H9 (cell line): ENCODE results near the gene DGUOK. TPM values are rescaled to one million over a fixed set of nuclear protein-coding genes. Genes with fewer than 3 reads are reported as not detected.

Experiments
- DNase-seq: peaks from one replicate; pipeline ENCODE4 v3.0.0-alpha.2; 2017
- H2AFZ ChIP-seq: one replicate; pipeline ENCODE4 v1.6.1; 2013; ENCODE audit warnings: mild to moderate bottlenecking, low read length, control low read depth, moderate library complexity
- H2AK5ac ChIP-seq: 2 replicates; pipeline ENCODE4 v1.6.1; 2013; ENCODE audit warnings: low read length, control low read depth, mixed read lengths; ENCODE audit not compliant: insufficient read length
- H2BK120ac ChIP-seq: one replicate; pipeline ENCODE4 v1.6.1; 2013; ENCODE audit warnings: low read depth, mild to moderate bottlenecking, low read length, control low read depth, inconsistent platforms; ENCODE audit not compliant: poor library complexity, severe bottlenecking
- H2BK12ac ChIP-seq: 2 replicates; pipeline ENCODE4 v1.6.1; 2013; ENCODE audit warnings: low read length, control low read depth, mixed read lengths, low read depth; ENCODE audit not compliant: insufficient read length
- H2BK15ac ChIP-seq: 2 replicates; pipeline ENCODE4 v1.6.1; 2013; ENCODE audit warnings: low read depth, low read length, control low read depth
- H2BK20ac ChIP-seq: one replicate; pipeline ENCODE4 v1.6.1; 2013; ENCODE audit warnings: low read depth, mild to moderate bottlenecking, low read length, control low read depth, inconsistent platforms; ENCODE audit not compliant: poor library complexity, severe bottlenecking
- H2BK5ac ChIP-seq: 2 replicates; pipeline ENCODE4 v1.6.1; 2013; ENCODE audit warnings: low read length, control low read depth, mixed read lengths; ENCODE audit not compliant: insufficient read length
- H3K14ac ChIP-seq: 2 replicates; pipeline ENCODE4 v1.6.1; 2013; ENCODE audit warnings: low read length, control low read depth; ENCODE audit not compliant: insufficient read depth
- H3K18ac ChIP-seq: 2 replicates; pipeline ENCODE4 v1.6.1; 2013; ENCODE audit warnings: low read depth, mild to moderate bottlenecking, mixed read lengths, low read length, control low read depth; ENCODE audit not compliant: insufficient read length
- H3K23ac ChIP-seq: 2 replicates; pipeline ENCODE4 v1.6.1; 2013; ENCODE audit warnings: low read length, control low read depth, mixed read lengths, low read depth; ENCODE audit not compliant: insufficient read length
- H3K23me2 ChIP-seq: 2 replicates; pipeline ENCODE4 v1.6.1; 2013; ENCODE audit warnings: low read depth, mild to moderate bottlenecking, mixed read lengths, low read length, control low read depth; ENCODE audit not compliant: insufficient read length, poor library complexity, severe bottlenecking
- H3K27ac ChIP-seq: 2 replicates; pipeline ENCODE4 v1.5.1; 2013; ENCODE audit warnings: low read length, control low read depth, mixed read lengths, low read depth; ENCODE audit not compliant: insufficient read length
- H3K27me3 ChIP-seq: 2 replicates; pipeline ENCODE4 v1.6.1; 2013; ENCODE audit warnings: low read length, control low read depth, inconsistent platforms; ENCODE audit not compliant: insufficient read depth
- H3K4ac ChIP-seq: 2 replicates; pipeline ENCODE4 v1.6.1; 2013; ENCODE audit warnings: low read depth, mild to moderate bottlenecking, control low read depth, inconsistent platforms, low read length, moderate library complexity
- H3K4me1 ChIP-seq: 2 replicates; pipeline ENCODE4 v1.6.1; 2013; ENCODE audit warnings: low read length, control low read depth, inconsistent platforms; ENCODE audit not compliant: insufficient read depth
- H3K4me2 ChIP-seq: 2 replicates; pipeline ENCODE4 v1.6.1; 2013; ENCODE audit warnings: low read length, control low read depth, mixed read lengths; ENCODE audit not compliant: insufficient read length, insufficient read depth
- H3K56ac ChIP-seq: 2 replicates; pipeline ENCODE4 v1.6.1; 2013; ENCODE audit warnings: low read depth, mild to moderate bottlenecking, mixed read lengths, low read length, control low read depth; ENCODE audit not compliant: insufficient read length
- H3K79me1 ChIP-seq: 2 replicates; pipeline ENCODE4 v1.6.1; 2013; ENCODE audit warnings: low read depth, mild to moderate bottlenecking, moderate library complexity, low read length, control low read depth, inconsistent platforms; ENCODE audit not compliant: insufficient read depth, poor library complexity, severe bottlenecking
- H3K79me2 ChIP-seq: 2 replicates; pipeline ENCODE4 v1.6.1; 2013; ENCODE audit warnings: low read length, control low read depth, inconsistent platforms; ENCODE audit not compliant: insufficient read depth
- H3K9ac ChIP-seq: 2 replicates; pipeline ENCODE4 v1.6.1; 2013; ENCODE audit warnings: low read length, control low read depth, mixed read lengths; ENCODE audit not compliant: insufficient read length; ENCODE audit errors: extremely low read depth
- H3K9me3 ChIP-seq: one replicate; pipeline ENCODE4 v1.6.1; 2013; ENCODE audit warnings: low read depth, low read length, inconsistent platforms; ENCODE audit not compliant: control insufficient read depth
- H3T11ph ChIP-seq: one replicate; pipeline ENCODE4 v1.6.1; 2013; ENCODE audit warnings: mild to moderate bottlenecking, low read length, control low read depth, inconsistent platforms
- H4K20me1 ChIP-seq: one replicate; pipeline ENCODE4 v1.6.1; 2013; ENCODE audit not compliant: control insufficient read depth, insufficient read length, insufficient read depth
- H4K5ac ChIP-seq: 2 replicates; pipeline ENCODE4 v1.6.1; 2013; ENCODE audit warnings: low read depth, mild to moderate bottlenecking, mixed read lengths, low read length, control low read depth; ENCODE audit not compliant: insufficient read length
- H4K8ac ChIP-seq: replicated peaks from 2 replicates; pipeline ENCODE4 v1.6.1; 2013; ENCODE audit warnings: low read length, control low read depth, mixed read lengths, low read depth; ENCODE audit not compliant: insufficient read length
- H4K91ac ChIP-seq: 2 replicates; pipeline ENCODE4 v1.6.1; 2013; ENCODE audit warnings: low read depth, mild to moderate bottlenecking, moderate library complexity, mixed read lengths, low read length, control low read depth; ENCODE audit not compliant: insufficient read length
- H3K27ac Mint-ChIP-seq, 3 experiments: 2 replicates in 2 of 3; 3 replicates in 1 of 3; pipeline ENCODE4 v1.8.0; 2020 to 2021; ENCODE audit warnings: mixed read lengths in 3 of 3, mild to moderate bottlenecking in 1 of 3, moderate library complexity in 1 of 3
- H3K27me3 Mint-ChIP-seq: 2 replicates; pipeline ENCODE4 v1.8.0; 2021; ENCODE audit warnings: low read depth, mild to moderate bottlenecking, moderate library complexity, mixed read lengths
- H3K36me3 Mint-ChIP-seq, 3 experiments: 2 replicates in 2 of 3; 3 replicates in 1 of 3; pipeline ENCODE4 v1.8.0; 2020 to 2021; ENCODE audit warnings: low read depth in 3 of 3, mixed read lengths in 3 of 3; ENCODE audit not compliant: insufficient read depth in 1 of 3
- H3K4me1 Mint-ChIP-seq, 2 experiments: 2 replicates each; pipeline ENCODE4 v1.8.0; 2020; ENCODE audit warnings: mixed read lengths in 2 of 2
- H3K4me3 Mint-ChIP-seq, 2 experiments: 2 replicates in 1 of 2; 3 replicates in 1 of 2; pipeline ENCODE4 v1.8.0; 2020 to 2021; ENCODE audit warnings: mild to moderate bottlenecking in 2 of 2, mixed read lengths in 2 of 2, moderate library complexity in 1 of 2
- H3K9me3 Mint-ChIP-seq, 2 experiments: 2 replicates in 1 of 2; 3 replicates in 1 of 2; pipeline ENCODE4 v1.8.0; 2020; ENCODE audit warnings: mild to moderate bottlenecking in 2 of 2, mixed read lengths in 2 of 2, moderate library complexity in 1 of 2
- CTCF ChIP-seq: fragments of 200-600 bp; sonication (generic); conservative IDR thresholded peaks from 3 replicates; pipeline ENCODE4 v1.8.0; 2021; ENCODE audit warnings: antibody characterized with exemption, mild to moderate bottlenecking
- WGBS: extraction: QIAGEN DNeasy Blood & Tissue Kit; methylation state at CpG from one replicate; pipeline ENCODE4 v1.1.7; 2013; ENCODE audit warnings: missing lambda C conversion rate, low lambda C conversion rate, mixed read lengths; ENCODE audit not compliant: insufficient read length; ENCODE audit errors: extremely low coverage; 5-methylcytosine and 5-hydroxymethylcytosine counted together
- total RNA-seq: library from RNA; stranded (reverse); gene quantifications from 2 replicates; pipeline ENCODE4 v1.2.1, GENCODE V29; 2021

Gene DGUOK
- total RNA-seq, 1 experiment from 2014 or later, result 98.5 TPM

GRCh38 chr2:73995810-73996209 lies 69.1 kb downstream of the DGUOK start:
- H3K9me3 ChIP-seq, result no peaks in the 10 kb centered on the region
- no peak overlapping the region for H2AFZ ChIP-seq
- H3K27me3 ChIP-seq, result no peaks in the 10 kb centered on the region
- H3K23ac ChIP-seq, result no peak overlapping the region
- no peak overlapping the region for H3K4ac ChIP-seq
- H3K4me3 Mint-ChIP-seq, result no peak overlapping the region
- H3K27ac Mint-ChIP-seq, result peak overlapping the region in 1 of 3 experiments; percentile 54; a peak in 1 of 7 replicates
- no peaks in the 10 kb centered on the region for H3K79me1 ChIP-seq
- peaks cover 45 to 50% of the 10 kb centered on the region in 2 experiments for H3K4me1 Mint-ChIP-seq
- H4K8ac ChIP-seq, result no peak overlapping the region
- no peak overlapping the region for H3K4me2 ChIP-seq
- no peak overlapping the region for H4K5ac ChIP-seq
- H2BK12ac ChIP-seq, result no peak overlapping the region
- no peak overlapping the region for H3K27ac ChIP-seq
- no peak overlapping the region for H2BK120ac ChIP-seq
- no peaks in the 10 kb centered on the region for H3K23me2 ChIP-seq
- H3K79me2 ChIP-seq, result peaks cover 7% of the 10 kb centered on the region; the same call in 1 of the 2 replicates
- H3K9ac ChIP-seq, result no peak overlapping the region
- no peak overlapping the region for H2AK5ac ChIP-seq
- no peak overlapping the region for H3K14ac ChIP-seq
- peaks cover 8% of the 10 kb centered on the region for H3K27me3 Mint-ChIP-seq
- H2BK20ac ChIP-seq, result no peak overlapping the region
- peak; percentile 28; the same call in 2 of the 3 replicates for TF ChIP-seq CTCF
- H3K4me1 ChIP-seq, result peaks cover 3% of the 10 kb centered on the region; the same call in 1 of the 2 replicates
- no peak for DNase-seq
- no peak overlapping the region for H4K91ac ChIP-seq
- H3K9me3 Mint-ChIP-seq, result no peaks in the 10 kb centered on the region
- H2BK5ac ChIP-seq, result no peak overlapping the region
- no peak overlapping the region for H2BK15ac ChIP-seq
- no peak overlapping the region for H3T11ph ChIP-seq
- H3K36me3 Mint-ChIP-seq, result peaks cover 4 to 9% (median 7%) of the 10 kb centered on the region in 3 experiments; a peak in 6 of 7 replicates
- H4K20me1 ChIP-seq, result no peaks in the 10 kb centered on the region
- no peak overlapping the region for H3K56ac ChIP-seq
- H3K18ac ChIP-seq, result no peak overlapping the region
- WGBS, result no CpG with 5 or more reads among the region's 5 CpGs
